HepG2 (cell line): ENCODE data around the gene WDR54. TPM values are rescaled to one million over a fixed set of nuclear protein-coding genes. Genes with fewer than 3 reads are reported as not detected.

Source experiments
- ATF2 ChIP-seq: sonication (generic); formaldehyde crosslinking; IDR thresholded peaks from 2 replicates; pipeline ENCODE4 v1.4.0; 2020; ENCODE audit warnings: missing genetic modification reagents
- ATRX ChIP-seq: sonication (generic); formaldehyde crosslinking; IDR thresholded peaks from 2 replicates; pipeline ENCODE4 v1.4.0; 2020; ENCODE audit warnings: missing genetic modification reagents, borderline replicate concordance
- CEBPB ChIP-seq: IDR thresholded peaks from 2 replicates; pipeline ENCODE4 v1.6.1; 2011; ENCODE audit warnings: low read depth, low read length, improper control_type of control experiment, borderline replicate concordance
- CENPX ChIP-seq: sonication (generic); formaldehyde crosslinking; IDR thresholded peaks from 2 replicates; pipeline ENCODE4 v1.9.0; 2021; ENCODE audit warnings: mild to moderate bottlenecking, missing genetic modification reagents, moderate library complexity
- EHMT2 ChIP-seq: fragments of 200-600 bp; sonication (generic); IDR thresholded peaks from 2 replicates; pipeline ENCODE4 v1.7.0; 2017; ENCODE audit warnings: antibody characterized with exemption, low read depth, low read length, borderline replicate concordance
- GZF1 ChIP-seq: sonication (generic); formaldehyde crosslinking; IDR thresholded peaks from 2 replicates; pipeline ENCODE4 v1.5.1; 2020; ENCODE audit warnings: mild to moderate bottlenecking, missing genetic modification reagents
- KAT8 ChIP-seq: IDR thresholded peaks from 2 replicates; pipeline ENCODE4 v1.6.1; 2016; ENCODE audit warnings: missing genetic modification reagents, missing compliant biosample characterization
- KDM6A ChIP-seq: IDR thresholded peaks from 2 replicates; pipeline ENCODE4 v1.6.1; 2016; ENCODE audit warnings: low read depth
- MXI1 ChIP-seq: IDR thresholded peaks from 3 replicates; pipeline ENCODE4 v1.6.1; 2012; ENCODE audit warnings: low read depth, low read length, inconsistent platforms, borderline replicate concordance
- NCOA1 ChIP-seq: sonication (generic); formaldehyde crosslinking; IDR thresholded peaks from 2 replicates; pipeline ENCODE4 v1.9.0; 2021; ENCODE audit warnings: missing genetic modification reagents
- POLR2AphosphoS5 ChIP-seq: IDR thresholded peaks from 2 replicates; pipeline ENCODE4 v1.6.1; 2012; ENCODE audit warnings: low read depth, low read length
- SALL2 ChIP-seq: sonication (generic); formaldehyde crosslinking; IDR thresholded peaks from 2 replicates; pipeline ENCODE4 v1.8.1; 2023; ENCODE audit warnings: mild to moderate bottlenecking, missing genetic modification reagents, inconsistent platforms
- SNAPC2 ChIP-seq: sonication (generic); formaldehyde crosslinking; IDR thresholded peaks from 2 replicates; pipeline ENCODE4 v1.8.1; 2022; ENCODE audit warnings: mild to moderate bottlenecking, missing genetic modification reagents
- ZNF274 ChIP-seq: sonication (generic); formaldehyde crosslinking; IDR thresholded peaks from 2 replicates; pipeline ENCODE4 v1.5.1; 2020; ENCODE audit warnings: mild to moderate bottlenecking, missing genetic modification reagents
- ZNF329 ChIP-seq: sonication (generic); formaldehyde crosslinking; IDR thresholded peaks from 2 replicates; pipeline ENCODE4 v1.9.0; 2021; ENCODE audit warnings: low read depth, mild to moderate bottlenecking, missing genetic modification reagents
- ZNF432 ChIP-seq: sonication (generic); formaldehyde crosslinking; IDR thresholded peaks from 2 replicates; pipeline ENCODE4 v1.5.0; 2020; ENCODE audit warnings: missing genetic modification reagents, mild to moderate bottlenecking, borderline replicate concordance
- ZNF563 ChIP-seq: sonication (generic); formaldehyde crosslinking; IDR thresholded peaks from 2 replicates; pipeline ENCODE4 v1.8.0; 2022; ENCODE audit warnings: mild to moderate bottlenecking, moderate library complexity, missing genetic modification reagents
- ZSCAN9 ChIP-seq: IDR thresholded peaks from 2 replicates; pipeline ENCODE4 v1.6.1; 2016; ENCODE audit warnings: borderline replicate concordance
- polyA plus RNA-seq, 8 experiments: library from polyadenylated mRNA; depleted of rRNA in 3 of 8; stranded (reverse) in 7 of 8; unstranded in 1 of 8; fragments of >200 nt; fragmentation: Illumina TruSeq in 4 of 8; extraction: Trizol in 4 of 8; gene quantifications; 2 replicates each; pipeline versions ENCODE4 v1.2.1 to v1.2.3, GENCODE V29; 2011 to 2016; ENCODE audit warnings: low read depth in 4 of 8, missing spikeins in 1 of 8, mixed read lengths in 1 of 8; ENCODE audit not compliant: insufficient read depth in 1 of 8
- total RNA-seq, 5 experiments: library from RNA; depleted of rRNA; stranded (reverse); fragments of >200 nt; fragmentation: Illumina TruSeq; extraction: Trizol; gene quantifications; 2 replicates each; pipeline ENCODE4 v1.2.3, GENCODE V29; 2016; ENCODE audit warnings: low read depth in 1 of 5
- TF ChIP-seq, protein P1 (sequence below), 2 experiments: fragments of 450-650 bp in 1 of 2; sonication (generic) in 1 of 2; formaldehyde crosslinking; IDR thresholded peaks; 2 replicates each; pipeline versions ENCODE4 v1.5.0 to v1.8.0; 2020 to 2022; ENCODE audit warnings: mild to moderate bottlenecking in 1 of 2, missing genetic modification reagents in 1 of 2
- TF ChIP-seq, protein P2 (sequence below): sonication (generic); formaldehyde crosslinking; IDR thresholded peaks from 2 replicates; pipeline ENCODE4 v1.5.1; 2020; ENCODE audit warnings: mild to moderate bottlenecking, missing genetic modification reagents, borderline replicate concordance
- TF ChIP-seq, protein P3 (sequence below): sonication (generic); formaldehyde crosslinking; IDR thresholded peaks from 2 replicates; pipeline ENCODE4 v1.5.0; 2020; ENCODE audit warnings: missing genetic modification reagents, mild to moderate bottlenecking, borderline replicate concordance

WDR54 gene
- total and polyA plus RNA-seq, 2 of the 13 experiments (the other 11 are each of a cell fraction or from before 2014, with no cell fraction given): 2.0 to 17.3 TPM

GRCh38 chr2:74429487-74430451 lies 8.2 kb downstream of the WDR54 start (continued):
- TF ChIP-seq ATF2 (CRISPR knock-in tag): peak; percentile 54
- no peak for TF ChIP-seq CENPX (CRISPR knock-in tag)
- TF ChIP-seq, protein P1, sequence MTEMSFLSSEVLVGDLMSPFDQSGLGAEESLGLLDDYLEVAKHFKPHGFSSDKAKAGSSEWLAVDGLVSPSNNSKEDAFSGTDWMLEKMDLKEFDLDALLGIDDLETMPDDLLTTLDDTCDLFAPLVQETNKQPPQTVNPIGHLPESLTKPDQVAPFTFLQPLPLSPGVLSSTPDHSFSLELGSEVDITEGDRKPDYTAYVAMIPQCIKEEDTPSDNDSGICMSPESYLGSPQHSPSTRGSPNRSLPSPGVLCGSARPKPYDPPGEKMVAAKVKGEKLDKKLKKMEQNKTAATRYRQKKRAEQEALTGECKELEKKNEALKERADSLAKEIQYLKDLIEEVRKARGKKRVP (CRISPR knock-in tag; IDR thresholded peaks at IDR 0.05): peak; percentile 33 to 51; a peak in 2 of 4 replicates
- TF ChIP-seq POLR2AphosphoS5: peak; percentile 49
- TF ChIP-seq, protein P2, sequence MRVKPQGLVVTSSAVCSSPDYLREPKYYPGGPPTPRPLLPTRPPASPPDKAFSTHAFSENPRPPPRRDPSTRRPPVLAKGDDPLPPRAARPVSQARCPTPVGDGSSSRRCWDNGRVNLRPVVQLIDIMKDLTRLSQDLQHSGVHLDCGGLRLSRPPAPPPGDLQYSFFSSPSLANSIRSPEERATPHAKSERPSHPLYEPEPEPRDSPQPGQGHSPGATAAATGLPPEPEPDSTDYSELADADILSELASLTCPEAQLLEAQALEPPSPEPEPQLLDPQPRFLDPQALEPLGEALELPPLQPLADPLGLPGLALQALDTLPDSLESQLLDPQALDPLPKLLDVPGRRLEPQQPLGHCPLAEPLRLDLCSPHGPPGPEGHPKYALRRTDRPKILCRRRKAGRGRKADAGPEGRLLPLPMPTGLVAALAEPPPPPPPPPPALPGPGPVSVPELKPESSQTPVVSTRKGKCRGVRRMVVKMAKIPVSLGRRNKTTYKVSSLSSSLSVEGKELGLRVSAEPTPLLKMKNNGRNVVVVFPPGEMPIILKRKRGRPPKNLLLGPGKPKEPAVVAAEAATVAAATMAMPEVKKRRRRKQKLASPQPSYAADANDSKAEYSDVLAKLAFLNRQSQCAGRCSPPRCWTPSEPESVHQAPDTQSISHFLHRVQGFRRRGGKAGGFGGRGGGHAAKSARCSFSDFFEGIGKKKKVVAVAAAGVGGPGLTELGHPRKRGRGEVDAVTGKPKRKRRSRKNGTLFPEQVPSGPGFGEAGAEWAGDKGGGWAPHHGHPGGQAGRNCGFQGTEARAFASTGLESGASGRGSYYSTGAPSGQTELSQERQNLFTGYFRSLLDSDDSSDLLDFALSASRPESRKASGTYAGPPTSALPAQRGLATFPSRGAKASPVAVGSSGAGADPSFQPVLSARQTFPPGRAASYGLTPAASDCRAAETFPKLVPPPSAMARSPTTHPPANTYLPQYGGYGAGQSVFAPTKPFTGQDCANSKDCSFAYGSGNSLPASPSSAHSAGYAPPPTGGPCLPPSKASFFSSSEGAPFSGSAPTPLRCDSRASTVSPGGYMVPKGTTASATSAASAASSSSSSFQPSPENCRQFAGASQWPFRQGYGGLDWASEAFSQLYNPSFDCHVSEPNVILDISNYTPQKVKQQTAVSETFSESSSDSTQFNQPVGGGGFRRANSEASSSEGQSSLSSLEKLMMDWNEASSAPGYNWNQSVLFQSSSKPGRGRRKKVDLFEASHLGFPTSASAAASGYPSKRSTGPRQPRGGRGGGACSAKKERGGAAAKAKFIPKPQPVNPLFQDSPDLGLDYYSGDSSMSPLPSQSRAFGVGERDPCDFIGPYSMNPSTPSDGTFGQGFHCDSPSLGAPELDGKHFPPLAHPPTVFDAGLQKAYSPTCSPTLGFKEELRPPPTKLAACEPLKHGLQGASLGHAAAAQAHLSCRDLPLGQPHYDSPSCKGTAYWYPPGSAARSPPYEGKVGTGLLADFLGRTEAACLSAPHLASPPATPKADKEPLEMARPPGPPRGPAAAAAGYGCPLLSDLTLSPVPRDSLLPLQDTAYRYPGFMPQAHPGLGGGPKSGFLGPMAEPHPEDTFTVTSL (CRISPR knock-in tag): peak; percentile 33; the same call in 1 of the 2 replicates
- TF ChIP-seq CEBPB: 0 out of 2 replicates have a peak, but pooled peaks have one; percentile 34
- TF ChIP-seq, protein P3, sequence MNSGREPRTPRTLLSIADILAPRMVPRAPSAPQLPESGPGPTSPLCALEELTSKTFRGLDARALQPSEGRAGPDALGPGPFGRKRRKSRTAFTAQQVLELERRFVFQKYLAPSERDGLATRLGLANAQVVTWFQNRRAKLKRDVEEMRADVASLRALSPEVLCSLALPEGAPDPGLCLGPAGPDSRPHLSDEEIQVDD: no peak
- TF ChIP-seq ZNF432 (CRISPR knock-in tag): no peak
- peak; percentile 93 for TF ChIP-seq KDM6A (CRISPR knock-in tag)
- TF ChIP-seq SNAPC2 (CRISPR knock-in tag): no peak; the same call in 1 of the 2 replicates
- TF ChIP-seq NCOA1: no peak
- no peak for TF ChIP-seq ZNF329 (CRISPR knock-in tag)
- TF ChIP-seq ZNF274: 0 out of 2 replicates have a peak, but pooled peaks have one; percentile 25
- no peak for TF ChIP-seq MXI1
- TF ChIP-seq ZNF563 (CRISPR knock-in tag): peak; percentile 64; the same call in 1 of the 2 replicates
- TF ChIP-seq KAT8 (CRISPR knock-in tag): peak; percentile 69
- TF ChIP-seq GZF1 (CRISPR knock-in tag): no peak
- peak; percentile 25 for TF ChIP-seq SALL2 (CRISPR knock-in tag)
- TF ChIP-seq ZSCAN9 (CRISPR knock-in tag): 0 out of 2 replicates have a peak, but pooled peaks have one; percentile 19
- peak; percentile 63; the same call in 1 of the 2 replicates for TF ChIP-seq EHMT2
- TF ChIP-seq ATRX (CRISPR knock-in tag): no peak
